HG03108 (cell line): Measurements from ENCODE around the gene SEMA4D.
A peak's percentile ranks its signal among the peaks of the same experiment; 100 is the strongest.

Experiments used
- ATAC-seq: cut with Tn5 transposase; IDR thresholded peaks from one replicate; pipeline ENCODE4 v1.9.1; 2021; ENCODE audit warnings: moderate library complexity; ENCODE audit not compliant: unreplicated experiment

The SEMA4D gene

DNA sequence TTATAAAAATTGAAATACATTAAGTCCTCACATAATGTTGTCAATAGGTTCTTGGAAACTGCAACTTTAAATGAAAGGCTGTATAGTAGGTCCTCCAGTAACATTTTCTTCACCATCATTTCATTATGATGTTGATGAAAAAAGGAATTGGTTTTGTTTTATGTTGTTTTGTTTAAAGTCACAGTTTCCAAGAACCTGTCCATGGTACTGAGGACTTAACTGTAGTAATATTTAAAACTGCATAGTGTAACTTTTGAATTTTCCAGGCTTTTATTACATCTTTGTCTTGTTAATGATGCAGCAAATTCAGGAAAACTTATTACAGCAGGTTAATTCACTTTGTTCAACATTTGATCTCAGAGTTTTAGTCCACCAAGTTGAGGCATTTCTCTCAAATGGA lies 168.0 kb downstream of the SEMA4D start:
- ATAC-seq: no peak

DNA sequence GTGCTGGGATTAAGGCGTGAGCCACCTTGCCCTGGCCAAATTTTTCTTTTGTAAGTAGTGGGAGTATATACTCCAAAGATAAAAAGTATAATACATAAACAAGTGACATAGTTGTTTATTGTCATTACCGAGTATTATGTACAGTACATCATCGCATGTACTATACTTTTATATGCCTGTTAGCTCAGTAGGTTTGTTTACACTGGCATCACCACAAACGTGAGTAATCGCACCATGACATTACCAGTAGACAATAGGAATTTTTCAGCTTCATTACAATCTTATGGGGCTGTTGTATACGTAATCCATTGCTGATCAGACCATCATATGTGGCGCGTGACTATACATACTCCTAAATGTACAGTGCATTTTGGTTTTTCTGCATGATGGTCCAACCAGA lies 169.8 kb downstream of the SEMA4D start:
- no peak for ATAC-seq

GRCh38 chr9:89325733-89326132 lies 172.2 kb downstream of the SEMA4D start:
- no peak for ATAC-seq

GRCh38 chr9:89323390-89323789 lies 174.5 kb downstream of the SEMA4D start:
- no peak for ATAC-seq

DNA sequence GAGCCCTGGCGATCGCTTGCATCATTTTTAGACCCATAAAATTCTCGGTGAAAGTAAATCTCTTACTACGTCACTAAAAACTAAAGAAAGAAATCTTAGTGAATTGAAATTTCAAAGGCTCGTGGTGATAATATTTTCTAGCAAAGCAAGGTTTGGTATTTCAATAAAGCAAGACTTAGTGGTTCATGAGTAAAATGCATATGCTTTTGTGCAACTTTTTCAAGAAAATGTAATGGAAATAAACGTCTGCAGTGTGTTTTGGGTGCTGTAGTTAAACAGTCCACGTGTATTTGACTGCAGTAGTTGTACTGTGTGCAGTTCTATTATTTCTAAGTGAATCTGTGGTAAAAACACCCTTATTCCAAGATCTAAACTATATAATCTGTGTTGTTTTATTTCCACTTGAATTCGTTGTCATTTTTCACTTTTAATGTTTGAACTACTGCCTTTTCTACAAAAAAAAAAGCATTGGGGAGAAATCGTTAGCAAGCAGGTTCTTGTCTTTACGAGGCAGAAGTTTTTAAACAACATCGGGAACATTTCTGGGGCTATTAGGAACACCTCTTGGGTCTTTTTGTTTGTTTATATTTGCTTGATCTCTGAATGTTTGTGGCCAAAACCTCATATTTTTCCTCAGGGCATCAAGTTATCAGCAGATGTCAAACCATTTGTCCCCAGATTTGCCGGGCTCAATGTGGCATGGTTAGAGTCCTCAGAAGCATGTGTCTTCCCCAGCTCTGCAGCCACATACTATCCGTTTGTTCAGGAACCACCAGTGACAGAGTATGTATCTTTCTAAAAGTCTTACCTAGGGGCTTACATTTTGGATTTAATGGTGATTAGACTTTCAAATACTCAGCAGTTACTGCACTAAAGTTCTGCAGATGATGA lies 178.7 kb downstream of the SEMA4D start:
- ATAC-seq: no peak

DNA sequence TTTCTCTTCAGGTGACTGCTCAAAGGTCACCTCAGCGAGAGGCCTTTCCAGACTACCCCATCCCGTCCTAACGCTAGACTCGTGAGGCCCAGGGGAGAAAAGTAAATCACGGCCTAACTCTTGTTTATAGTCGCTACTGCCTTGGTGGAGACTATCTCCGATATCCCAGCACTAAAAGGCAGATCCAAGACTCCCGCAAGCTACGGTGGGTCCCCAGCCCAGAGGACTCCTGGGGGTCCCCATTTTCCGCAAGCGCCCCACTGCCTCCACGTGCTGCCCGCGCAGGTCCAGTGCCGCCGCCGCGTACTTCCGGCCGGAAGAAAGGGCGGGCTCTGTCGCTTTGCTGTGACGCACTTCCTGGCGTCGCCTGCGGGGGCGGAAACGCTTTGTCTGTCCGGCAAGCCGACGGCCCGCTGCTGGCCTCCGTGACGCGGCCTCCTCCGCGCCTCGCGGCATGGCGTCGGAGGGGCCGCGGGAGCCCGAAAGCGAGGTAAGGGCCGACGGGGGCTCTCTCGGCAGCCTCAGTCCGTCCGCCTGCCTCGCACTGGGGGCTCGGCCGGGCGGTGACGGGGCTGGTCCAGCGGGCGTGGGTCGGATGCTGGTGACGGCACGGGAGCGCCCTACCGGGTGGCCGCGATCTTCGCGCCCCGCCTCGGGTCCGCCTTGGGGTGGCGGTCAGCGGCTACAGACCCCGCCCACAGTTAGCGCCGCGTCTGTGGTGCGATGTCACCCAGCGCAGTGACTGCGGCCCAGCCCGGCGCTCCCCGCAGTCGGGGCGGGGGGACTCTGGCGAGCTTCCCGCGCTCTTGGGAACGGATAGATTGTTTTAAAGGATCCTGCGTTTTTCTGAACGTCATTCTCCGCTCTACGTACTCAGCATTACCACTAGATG lies 179.5 kb downstream of the SEMA4D start, which contains the start of gene SECISBP2:
TSS of gene SECISBP2 (plus strand) at position 378 of the 892 bp plus-strand sequence. CDS start at position 455, 77 bp downstream.
- peak; percentile 90 for ATAC-seq

DNA sequence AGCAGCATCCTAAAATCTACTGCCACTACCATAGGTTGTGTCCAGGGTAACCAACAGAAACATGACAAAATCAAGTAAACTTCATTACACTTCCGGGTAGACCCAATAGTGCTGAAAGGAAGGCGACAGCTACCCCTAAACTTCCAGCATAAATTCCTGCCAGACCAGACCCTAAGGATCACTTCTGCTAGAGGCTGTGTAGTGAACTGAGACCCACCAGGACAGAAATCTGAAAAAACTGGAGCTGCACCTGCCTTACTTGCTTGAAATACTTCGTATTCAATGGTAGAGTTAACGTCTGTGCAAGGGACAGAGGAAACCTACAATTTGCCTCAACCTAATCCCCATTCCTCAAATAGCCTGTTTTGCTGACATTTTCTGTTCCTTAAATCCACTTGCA lies 180.6 kb downstream of the SEMA4D start:
- ATAC-seq: no peak

GRCh38 chr9:89315482-89315881 lies 182.4 kb downstream of the SEMA4D start:
- no peak for ATAC-seq

DNA sequence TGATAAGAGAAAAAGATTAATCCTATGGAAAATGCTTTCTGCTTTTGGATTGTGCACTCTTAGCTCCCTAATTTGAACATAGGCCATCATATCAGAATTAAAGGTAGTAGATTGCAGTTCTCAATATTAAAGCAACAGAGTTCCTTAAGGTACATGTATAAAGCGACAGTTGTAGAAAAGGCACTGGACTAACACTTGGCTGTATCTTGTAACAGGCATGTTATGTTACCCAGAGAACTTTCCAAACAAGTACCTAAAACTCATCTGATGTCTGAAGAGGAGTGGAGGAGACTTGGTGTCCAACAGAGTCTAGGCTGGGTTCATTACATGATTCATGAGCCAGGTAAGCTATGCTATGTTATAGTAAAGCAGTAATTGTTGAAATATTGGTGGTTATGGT lies 183.0 kb downstream of the SEMA4D start:
- ATAC-seq: no peak

GRCh38 chr9:89313842-89314241 lies 184.1 kb downstream of the SEMA4D start:
- no peak for ATAC-seq

DNA sequence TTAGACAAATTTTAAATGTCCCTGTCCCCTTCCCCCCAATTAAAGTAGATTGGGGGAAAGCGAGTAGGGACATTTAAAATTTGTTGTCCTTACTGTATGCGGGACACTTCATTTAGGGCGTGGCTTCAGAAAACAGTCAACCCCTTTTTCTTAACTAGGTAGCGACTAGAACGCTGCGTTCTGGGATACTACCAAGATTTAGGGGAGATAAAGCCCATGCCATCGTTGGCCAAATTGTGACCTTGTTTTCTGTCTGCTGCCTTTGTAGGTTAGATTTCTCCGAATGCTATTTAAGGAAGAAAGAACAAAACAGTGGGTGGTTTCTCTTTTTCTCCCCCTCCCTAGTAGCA lies 185.7 kb downstream of the SEMA4D start:
- no peak for ATAC-seq

GRCh38 chr9:89311346-89312221 lies 186.3 kb downstream of the SEMA4D start:
- peak; percentile 2 for ATAC-seq
